Astrocyte of the cerebellum (primary cell): ENCODE data around the gene CDK8.

ENCODE experiments used
- DNase-seq: peaks from one replicate; pipeline ENCODE4 v3.0.0-alpha.2; 2011; ENCODE audit warnings: low read depth
- H3K4me3 ChIP-seq: 2 replicates; pipeline ENCODE4 v1.5.1; 2011; ENCODE audit warnings: mild to moderate bottlenecking, low read depth, low read length, moderate library complexity
- in situ Hi-C: cut with HindIII; loops from 2 replicates; pipeline ENCODE4 v1.10.0; 2017; ENCODE audit warnings: low sequenced_read_pairs
- TF ChIP-seq, protein P1 (sequence below): IDR thresholded peaks from 2 replicates; pipeline ENCODE4 v1.5.1; 2012; ENCODE audit warnings: low read length, low read depth, moderate library complexity, mild to moderate bottlenecking; ENCODE audit errors: missing control alignments

CDK8 gene

DNA sequence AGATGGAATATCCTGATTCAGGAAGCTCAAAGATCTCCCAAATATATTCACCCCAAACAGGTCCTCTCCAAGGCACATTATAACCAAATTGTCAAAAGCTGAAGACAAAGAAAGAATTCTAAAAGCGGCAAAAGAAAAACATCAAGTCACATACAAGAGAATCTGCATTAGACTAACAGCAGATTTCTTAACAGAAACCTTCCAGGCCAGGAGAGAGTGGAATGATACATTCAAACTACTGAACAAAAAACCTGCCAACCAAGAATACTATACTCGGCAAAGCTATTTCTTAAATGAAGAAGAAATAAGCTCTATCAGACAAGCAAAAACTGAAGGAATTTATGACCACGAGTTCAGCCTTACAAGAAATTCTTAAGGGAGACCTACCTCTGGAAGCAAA is 183.0 kb downstream of the CDK8 start:
- DNase-seq, result no peak
- no peak overlapping the region for H3K4me3 ChIP-seq
- TF ChIP-seq, protein P1, sequence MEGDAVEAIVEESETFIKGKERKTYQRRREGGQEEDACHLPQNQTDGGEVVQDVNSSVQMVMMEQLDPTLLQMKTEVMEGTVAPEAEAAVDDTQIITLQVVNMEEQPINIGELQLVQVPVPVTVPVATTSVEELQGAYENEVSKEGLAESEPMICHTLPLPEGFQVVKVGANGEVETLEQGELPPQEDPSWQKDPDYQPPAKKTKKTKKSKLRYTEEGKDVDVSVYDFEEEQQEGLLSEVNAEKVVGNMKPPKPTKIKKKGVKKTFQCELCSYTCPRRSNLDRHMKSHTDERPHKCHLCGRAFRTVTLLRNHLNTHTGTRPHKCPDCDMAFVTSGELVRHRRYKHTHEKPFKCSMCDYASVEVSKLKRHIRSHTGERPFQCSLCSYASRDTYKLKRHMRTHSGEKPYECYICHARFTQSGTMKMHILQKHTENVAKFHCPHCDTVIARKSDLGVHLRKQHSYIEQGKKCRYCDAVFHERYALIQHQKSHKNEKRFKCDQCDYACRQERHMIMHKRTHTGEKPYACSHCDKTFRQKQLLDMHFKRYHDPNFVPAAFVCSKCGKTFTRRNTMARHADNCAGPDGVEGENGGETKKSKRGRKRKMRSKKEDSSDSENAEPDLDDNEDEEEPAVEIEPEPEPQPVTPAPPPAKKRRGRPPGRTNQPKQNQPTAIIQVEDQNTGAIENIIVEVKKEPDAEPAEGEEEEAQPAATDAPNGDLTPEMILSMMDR, result no peak
- in situ Hi-C loops, result no loop called here

DNA sequence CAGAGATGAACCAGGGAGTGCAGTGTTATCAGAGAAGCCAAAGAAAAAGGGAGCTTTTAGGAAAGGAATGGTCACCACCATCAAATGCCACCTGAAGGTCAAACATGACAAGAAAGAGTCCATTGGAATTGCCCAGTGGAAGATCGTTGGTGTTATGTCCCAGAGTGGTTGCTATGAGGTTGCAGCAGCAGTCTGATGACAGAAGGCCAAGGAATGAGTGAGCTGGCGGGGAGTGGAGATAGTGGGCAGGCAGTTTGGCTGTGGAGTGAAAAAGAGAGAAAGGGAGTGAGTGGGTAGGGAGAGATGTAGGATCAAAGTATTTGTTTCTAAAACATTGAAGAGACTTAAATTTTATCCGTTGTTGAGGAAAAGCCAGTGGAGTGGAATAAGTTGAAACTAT is 186.2 kb downstream of the CDK8 start:
- TF ChIP-seq, protein P1, result no peak
- in situ Hi-C loops, result no loop called here

DNA sequence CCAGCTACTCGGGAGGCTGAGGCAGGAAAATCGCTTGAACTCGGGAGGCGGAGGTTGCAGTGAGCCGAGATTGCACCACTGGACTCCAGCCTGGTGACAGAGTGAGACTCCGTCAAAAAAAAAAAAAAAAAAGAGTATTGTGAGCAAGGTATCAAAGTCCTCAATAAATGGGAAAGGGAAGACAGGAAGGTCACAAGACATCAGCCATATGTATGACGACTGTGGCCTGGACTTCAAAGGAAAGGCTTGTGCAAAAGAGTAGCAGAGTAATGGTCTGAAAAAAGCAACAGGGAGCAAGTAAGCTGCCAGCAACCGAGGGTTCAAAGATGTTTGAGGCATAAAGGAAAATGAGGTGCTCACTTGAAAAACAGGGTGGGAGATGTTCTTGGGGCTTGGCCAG is 187.5 kb downstream of the CDK8 start:
- in situ Hi-C loops, result no loop called here
- TF ChIP-seq, protein P1, result no peak
- DNase-seq, result no peak
- H3K4me3 ChIP-seq, result no peak overlapping the region

More for the DNA sequence above, 186.2 kb downstream of the CDK8 start:
- H3K4me3 ChIP-seq, result no peak overlapping the region
- no peak for DNase-seq

DNA sequence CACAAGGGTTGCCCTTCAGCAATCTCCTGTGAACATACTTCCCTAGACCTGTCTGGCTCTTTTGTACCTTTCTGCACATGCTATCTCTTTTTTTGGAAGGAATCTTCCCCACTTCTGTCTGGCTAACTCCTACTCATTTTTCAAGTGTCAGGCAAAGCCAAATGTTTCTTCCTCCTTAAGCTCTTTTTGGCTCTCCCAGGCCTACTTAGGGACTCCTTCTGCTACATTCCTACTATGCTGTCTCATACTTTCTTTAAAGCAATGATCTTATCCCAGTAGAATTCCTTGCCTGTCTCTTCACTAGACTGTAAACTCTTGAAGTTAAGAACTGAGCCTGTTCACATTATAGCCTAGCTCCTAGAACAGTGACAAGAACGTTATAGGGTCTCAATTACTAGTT is 188.6 kb downstream of the CDK8 start:
- in situ Hi-C loops, result no loop called here
- TF ChIP-seq, protein P1, result no peak
- DNase-seq, result no peak
- H3K4me3 ChIP-seq, result no peak overlapping the region

DNA sequence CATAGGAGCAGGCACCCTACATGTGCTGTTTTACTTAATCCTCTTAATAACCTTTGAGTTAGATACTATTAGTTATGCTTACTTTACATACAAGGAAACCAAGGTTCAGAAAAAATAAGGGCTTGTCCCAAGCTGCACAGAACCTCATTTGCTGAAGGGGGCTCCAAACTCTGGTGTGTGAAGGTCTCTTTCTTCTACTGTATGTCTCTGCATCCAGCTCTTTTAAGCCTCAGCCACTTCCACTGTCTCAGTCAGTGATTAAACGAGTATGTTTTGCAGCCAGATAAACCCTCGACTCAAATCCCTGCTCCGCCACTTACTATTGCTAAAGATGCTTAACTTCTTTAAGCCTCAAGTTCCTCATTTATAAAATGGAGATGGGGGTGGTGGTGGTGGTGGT is 191.2 kb downstream of the CDK8 start:
- no peak overlapping the region for H3K4me3 ChIP-seq

DNA sequence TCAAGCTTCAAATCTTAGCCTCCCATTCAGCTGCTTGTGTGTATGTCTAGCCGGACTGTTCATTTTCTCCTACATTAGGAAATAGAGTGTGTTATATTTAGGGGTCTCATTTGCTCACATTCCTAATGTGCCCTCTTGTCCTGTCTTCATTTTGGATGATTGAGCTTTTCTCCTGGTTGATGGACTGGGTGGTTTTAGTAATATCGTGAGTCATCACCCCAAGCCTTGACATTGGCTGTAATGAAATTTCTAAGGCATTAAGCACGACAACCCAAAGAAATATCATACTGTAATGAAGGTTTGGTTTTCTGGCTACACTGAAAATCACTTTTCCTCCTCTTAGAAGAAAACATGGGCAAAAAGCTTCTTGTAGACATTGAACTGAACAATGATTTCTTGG is 192.8 kb downstream of the CDK8 start:
- no peak for DNase-seq
- in situ Hi-C loops, result no loop called here
- TF ChIP-seq, protein P1, result no peak
- no peak overlapping the region for H3K4me3 ChIP-seq

More for the DNA sequence above, 191.2 kb downstream of the CDK8 start:
- DNase-seq, result no peak
- TF ChIP-seq, protein P1, result no peak
- in situ Hi-C loops, result no loop called here

DNA sequence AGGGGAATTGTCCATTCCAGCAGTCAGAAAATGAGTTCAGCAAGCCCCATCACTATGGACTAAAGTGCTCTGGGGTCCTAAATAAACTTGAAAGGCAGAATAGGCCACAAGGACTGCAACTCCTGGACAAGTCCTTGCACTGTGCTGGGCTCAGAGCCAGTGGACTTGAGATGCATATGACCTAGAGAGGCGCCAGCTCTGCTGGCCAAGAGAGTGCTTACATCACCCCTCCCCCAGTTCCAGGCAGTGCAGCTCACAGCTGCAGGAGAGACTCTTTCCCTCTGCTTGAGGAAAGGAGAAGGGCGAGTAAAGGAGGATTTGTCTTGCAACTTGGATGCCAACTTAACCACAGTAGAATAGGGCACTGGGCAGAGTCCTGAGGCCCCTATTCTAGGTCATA is 194.1 kb downstream of the CDK8 start:
- TF ChIP-seq, protein P1, result no peak
- no peak overlapping the region for H3K4me3 ChIP-seq
- in situ Hi-C loops, result no loop called here
- DNase-seq, result no peak
